Activated T-cell treated with anti-CD3 and anti-CD28 coated beads, Interleukin-2, amount 50 U/mL, for 72 hours (primary cell): ENCODE results near the gene WNT5A. TPM values are rescaled to one million over a fixed set of nuclear protein-coding genes. Genes with fewer than 3 reads are reported as not detected.
"Not testable (repeated sequence)": the region's sequence is repeated elsewhere in the genome, so short reads cannot be mapped to it uniquely, and the experiment has no call there.

ENCODE experiments used
- ATAC-seq, 2 donors: fragments of 150-1000 bp; cut with Tn5 transposase; replicated peaks in 1 of 2; 2 replicates each; pipeline ENCODE4 v1.10.0; 2021; ENCODE audit warnings: moderate library complexity in 2 of 2, mild to moderate bottlenecking in 1 of 2
- DNase-seq, 2 donors: peaks; one replicate each; pipeline ENCODE4 v3.0.0; 2021 to 2022; ENCODE audit warnings: mixed read lengths in 1 of 2
- H3K27ac Mint-ChIP-seq: one replicate; pipeline ENCODE4 v1.8.0; 2022; ENCODE audit warnings: mild to moderate bottlenecking, moderate library complexity, mixed read lengths
- H3K27me3 Mint-ChIP-seq: one replicate; pipeline ENCODE4 v1.8.0; 2022; ENCODE audit warnings: low read depth, mixed read lengths
- H3K36me3 Mint-ChIP-seq, 2 donors: one replicate each; pipeline ENCODE4 v1.8.0; 2022; ENCODE audit warnings: mixed read lengths in 2 of 2, mild to moderate bottlenecking in 1 of 2; ENCODE audit not compliant: insufficient read depth in 2 of 2
- H3K4me1 Mint-ChIP-seq: one replicate; pipeline ENCODE4 v1.8.0; 2022; ENCODE audit warnings: low read depth, mixed read lengths
- H3K4me3 Mint-ChIP-seq, 2 donors: one replicate each; pipeline ENCODE4 v1.8.0; 2022; ENCODE audit warnings: mild to moderate bottlenecking in 2 of 2, mixed read lengths in 2 of 2, moderate library complexity in 2 of 2
- H3K9me3 Mint-ChIP-seq, 2 donors: one replicate each; pipeline ENCODE4 v1.8.0; 2022; ENCODE audit warnings: mixed read lengths in 2 of 2
- total RNA-seq, 2 donors: library from RNA; stranded (reverse); gene quantifications; one replicate each; pipeline ENCODE4 v1.2.3, GENCODE V29; 2022

WNT5A gene
- total RNA-seq, 2 donors from 2014 or later = 0.51 to 1.8 TPM

- no peak for ATAC-seq
- Mint-ChIP-seq H3K4me3 (no peak overlapping the region), H3K36me3 (no peaks in the 10 kb centered on the region), H3K9me3 (no peaks in the 10 kb centered on the region), H3K27ac (no peak overlapping the region), H3K4me1 (no peaks in the 10 kb centered on the region), H3K27me3 (no peaks in the 10 kb centered on the region)
- no peak for DNase-seq
Measured at GRCh38 chr3:55516392-55517030, 29.4 kb upstream of the WNT5A start.

- no peak overlapping the region for H3K27ac Mint-ChIP-seq
- H3K4me3 Mint-ChIP-seq = no peak overlapping the region
Measured at GRCh38 chr3:55515550-55516246, 28.6 kb upstream of the WNT5A start.

GRCh38 chr3:55514962-55515361 lies 27.9 kb upstream of the WNT5A start:
- no peak overlapping the region for H3K4me3 Mint-ChIP-seq
- no peak for ATAC-seq
- no peaks in the 10 kb centered on the region for H3K4me1 Mint-ChIP-seq
- H3K9me3 Mint-ChIP-seq = no peaks in the 10 kb centered on the region
- H3K27me3 Mint-ChIP-seq = no peaks in the 10 kb centered on the region
- no peak for DNase-seq
- no peaks in the 10 kb centered on the region for H3K36me3 Mint-ChIP-seq
- H3K27ac Mint-ChIP-seq = no peak overlapping the region

More at GRCh38 chr3:55515550-55516246, 28.6 kb upstream of the WNT5A start:
- DNase-seq = no peak
- H3K36me3 Mint-ChIP-seq = no peaks in the 10 kb centered on the region
- H3K4me1 Mint-ChIP-seq = no peaks in the 10 kb centered on the region
- no peaks in the 10 kb centered on the region for H3K9me3 Mint-ChIP-seq
- H3K27me3 Mint-ChIP-seq = no peaks in the 10 kb centered on the region
- no peak for ATAC-seq

GRCh38 chr3:55512571-55513343 lies 25.7 kb upstream of the WNT5A start:
- no peaks in the 10 kb centered on the region for H3K4me1 Mint-ChIP-seq
- no peaks in the 10 kb centered on the region for H3K36me3 Mint-ChIP-seq
- no peaks in the 10 kb centered on the region for H3K9me3 Mint-ChIP-seq
- H3K4me3 Mint-ChIP-seq = no peak overlapping the region
- no peak for ATAC-seq
- no peak for DNase-seq
- H3K27ac Mint-ChIP-seq = no peak overlapping the region
- H3K27me3 Mint-ChIP-seq = no peaks in the 10 kb centered on the region

- no peaks in the 10 kb centered on the region for H3K27me3 Mint-ChIP-seq
- no peaks in the 10 kb centered on the region for H3K4me1 Mint-ChIP-seq
- H3K27ac Mint-ChIP-seq = no peak overlapping the region
- H3K9me3 Mint-ChIP-seq = peaks cover 0 to 2% of the 10 kb centered on the region in 2 donors
- ATAC-seq = no peak
- no peaks in the 10 kb centered on the region for H3K36me3 Mint-ChIP-seq
- no peak overlapping the region for H3K4me3 Mint-ChIP-seq
- no peak for DNase-seq
Measured at GRCh38 chr3:55511895-55512570, 24.9 kb upstream of the WNT5A start.

GRCh38 chr3:55508335-55508734 lies 21.2 kb upstream of the WNT5A start:
- H3K4me1 Mint-ChIP-seq = no peaks in the 10 kb centered on the region
- no peak for DNase-seq
- H3K36me3 Mint-ChIP-seq = no peaks in the 10 kb centered on the region
- H3K9me3 Mint-ChIP-seq = peaks cover 0 to 2% of the 10 kb centered on the region in 2 donors
- H3K27ac Mint-ChIP-seq = no peak overlapping the region
- no peaks in the 10 kb centered on the region for H3K27me3 Mint-ChIP-seq
- no peak for ATAC-seq
- no peak overlapping the region for H3K4me3 Mint-ChIP-seq

- Mint-ChIP-seq H3K4me3 (no peak overlapping the region), H3K27ac (peak overlapping the region; percentile 31)
- DNase-seq = no peak
Measured at GRCh38 chr3:55507808-55508207, 20.7 kb upstream of the WNT5A start.

GRCh38 chr3:55505776-55506175 lies 18.7 kb upstream of the WNT5A start:
- no peaks in the 10 kb centered on the region for H3K4me1 Mint-ChIP-seq
- DNase-seq (no peak), ATAC-seq (no peak)
- H3K27ac Mint-ChIP-seq = no peak overlapping the region
- H3K9me3 Mint-ChIP-seq = peaks cover 0 to 2% of the 10 kb centered on the region in 2 donors
- H3K4me3 Mint-ChIP-seq = no peak overlapping the region
- H3K36me3 Mint-ChIP-seq = no peaks in the 10 kb centered on the region
- no peaks in the 10 kb centered on the region for H3K27me3 Mint-ChIP-seq

More at GRCh38 chr3:55507808-55508207, 20.7 kb upstream of the WNT5A start:
- ATAC-seq = no peak
- Mint-ChIP-seq H3K36me3 (no peaks in the 10 kb centered on the region), H3K4me1 (no peaks in the 10 kb centered on the region), H3K9me3 (peaks cover 0 to 2% of the 10 kb centered on the region in 2 donors), H3K27me3 (no peaks in the 10 kb centered on the region)

GRCh38 chr3:55505102-55505501 lies 18.0 kb upstream of the WNT5A start:
- ATAC-seq, H3K9me3 Mint-ChIP-seq, H3K4me3 Mint-ChIP-seq, H3K27me3 Mint-ChIP-seq, H3K27ac Mint-ChIP-seq, DNase-seq, H3K36me3 Mint-ChIP-seq, H3K4me1 Mint-ChIP-seq: not testable (repeated sequence)

- Mint-ChIP-seq H3K36me3 (no peaks in the 10 kb centered on the region), H3K9me3 (no peaks in the 10 kb centered on the region), H3K4me3 (no peak overlapping the region), H3K4me1 (no peaks in the 10 kb centered on the region), H3K27ac (no peak overlapping the region), H3K27me3 (no peaks in the 10 kb centered on the region)
- ATAC-seq (no peak), DNase-seq (no peak)
Measured at GRCh38 chr3:55501905-55502304, 14.8 kb upstream of the WNT5A start.

- DNase-seq = no peak
- H3K27me3 Mint-ChIP-seq = peaks cover 9% of the 10 kb centered on the region
- H3K9me3 Mint-ChIP-seq = no peaks in the 10 kb centered on the region
- H3K36me3 Mint-ChIP-seq = no peaks in the 10 kb centered on the region
- no peak overlapping the region for H3K27ac Mint-ChIP-seq
- no peaks in the 10 kb centered on the region for H3K4me1 Mint-ChIP-seq
- no peak overlapping the region for H3K4me3 Mint-ChIP-seq
- ATAC-seq = no peak
Measured at GRCh38 chr3:55500555-55501330, 13.6 kb upstream of the WNT5A start.

GRCh38 chr3:55498520-55498919 lies 11.4 kb upstream of the WNT5A start:
- ATAC-seq (no peak), DNase-seq (no peak)
- H3K4me1 Mint-ChIP-seq = no peaks in the 10 kb centered on the region
- H3K36me3 Mint-ChIP-seq = no peaks in the 10 kb centered on the region
- no peak overlapping the region for H3K4me3 Mint-ChIP-seq
- H3K27me3 Mint-ChIP-seq = peaks cover 9% of the 10 kb centered on the region
- no peaks in the 10 kb centered on the region for H3K9me3 Mint-ChIP-seq
- no peak overlapping the region for H3K27ac Mint-ChIP-seq
